Cerebellar nuclear complex (tissue), 1 donor: ENCODE results near the gene B4GALT3.
A peak's percentile ranks its signal among the peaks of the same experiment; 100 is the strongest.

Source experiments
- DNase-seq, 2 experiments: peaks; one replicate each; lab custom pipeline; 2025; lab: John Stamatoyannopoulos, UW

Gene B4GALT3

GRCh38 chr1:161206411-161207140 lies 29.3 kb upstream of the B4GALT3 start:
- DNase-seq = no peak

- DNase-seq = peak; percentile 85 to 94
Observed at GRCh38 chr1:161201836-161202712, 24.8 kb upstream of the B4GALT3 start, which contains the start of gene NDUFS2. NDUFS2 (plus strand) TSS chr1:161202367; CDS start chr1:161202386, 19 bp downstream.

- DNase-seq = no peak
Observed at GRCh38 chr1:161200992-161201835, 23.9 kb upstream of the B4GALT3 start.

- DNase-seq = no peak
Observed at GRCh38 chr1:161200421-161200991, 23.2 kb upstream of the B4GALT3 start.

GRCh38 chr1:161199506-161200139 lies 22.3 kb upstream of the B4GALT3 start:
- DNase-seq = no peak

DNA sequence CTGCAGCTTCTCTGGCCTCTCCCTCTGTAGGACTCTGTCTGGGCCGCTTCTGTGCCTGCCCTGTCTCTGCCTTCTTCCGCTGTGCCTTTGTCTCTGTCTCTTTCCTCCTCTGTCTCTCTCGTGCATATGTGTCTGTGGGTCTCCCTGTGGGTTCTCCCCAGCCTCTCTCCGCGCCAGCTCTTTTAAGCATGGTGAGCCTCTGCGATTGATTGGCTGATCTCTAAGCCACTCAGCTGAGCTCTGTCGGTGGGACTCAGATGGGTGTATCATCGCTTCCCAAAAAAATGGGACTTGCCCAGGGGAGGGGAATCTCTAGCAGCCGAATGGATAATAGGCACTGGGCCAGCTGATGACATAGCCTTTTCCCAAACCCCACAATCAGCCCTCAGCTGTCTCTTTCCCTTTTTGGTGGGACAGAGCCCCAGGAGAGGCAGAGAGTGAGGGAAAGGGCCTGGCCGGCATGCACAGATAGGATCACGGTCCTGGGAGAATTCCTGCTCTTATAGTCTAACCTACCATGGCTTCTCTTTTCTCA lies 21.7 kb upstream of the B4GALT3 start, which contains the start of gene ADAMTS4:
ADAMTS4 (minus strand) TSS at position 158 of the 535 bp plus-strand sequence. CDS start 427 bp downstream, outside the sequence.
- no peak for DNase-seq

- DNase-seq = no peak
Observed at GRCh38 chr1:161198194-161198896, 21.0 kb upstream of the B4GALT3 start.

DNA sequence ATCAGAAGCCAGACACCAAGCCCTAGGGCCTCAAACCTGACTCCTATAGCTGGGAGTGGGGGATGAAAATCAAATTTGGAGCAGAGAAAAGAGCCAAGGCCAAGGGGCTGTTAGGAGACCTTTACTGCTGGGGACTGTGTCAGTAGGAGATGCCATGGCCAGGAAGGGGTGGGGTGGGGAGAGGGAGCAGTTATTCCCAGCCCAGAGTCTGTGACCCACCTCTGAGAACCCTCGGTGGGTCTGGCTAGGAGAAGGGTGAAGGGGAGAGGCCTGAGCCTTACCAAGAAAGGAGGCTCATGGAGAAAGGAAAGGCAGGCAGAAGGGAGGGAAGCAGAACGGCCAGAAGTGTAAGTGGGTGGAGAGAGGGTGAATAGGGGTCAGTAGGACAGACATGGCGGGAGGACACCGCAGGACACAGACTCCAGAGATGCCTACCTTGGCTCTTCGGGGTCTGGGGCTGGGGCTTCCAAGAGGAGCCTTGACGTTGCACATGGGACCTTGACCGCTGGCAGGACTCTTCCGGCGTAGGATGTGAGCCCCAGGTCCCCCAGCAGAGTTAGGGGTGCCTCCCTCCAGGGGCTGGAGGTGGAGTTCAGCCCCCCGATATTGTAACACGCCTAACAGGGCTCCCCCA lies 20.4 kb upstream of the B4GALT3 start:
- DNase-seq = no peak

GRCh38 chr1:161196521-161197451 lies 19.5 kb upstream of the B4GALT3 start:
- no peak for DNase-seq

GRCh38 chr1:161196111-161196510 lies 18.8 kb upstream of the B4GALT3 start:
- DNase-seq = no peak

- DNase-seq = no peak
Observed at GRCh38 chr1:161195171-161195570, 17.9 kb upstream of the B4GALT3 start.

- no peak for DNase-seq
Observed at GRCh38 chr1:161193561-161194235, 16.4 kb upstream of the B4GALT3 start.

DNA sequence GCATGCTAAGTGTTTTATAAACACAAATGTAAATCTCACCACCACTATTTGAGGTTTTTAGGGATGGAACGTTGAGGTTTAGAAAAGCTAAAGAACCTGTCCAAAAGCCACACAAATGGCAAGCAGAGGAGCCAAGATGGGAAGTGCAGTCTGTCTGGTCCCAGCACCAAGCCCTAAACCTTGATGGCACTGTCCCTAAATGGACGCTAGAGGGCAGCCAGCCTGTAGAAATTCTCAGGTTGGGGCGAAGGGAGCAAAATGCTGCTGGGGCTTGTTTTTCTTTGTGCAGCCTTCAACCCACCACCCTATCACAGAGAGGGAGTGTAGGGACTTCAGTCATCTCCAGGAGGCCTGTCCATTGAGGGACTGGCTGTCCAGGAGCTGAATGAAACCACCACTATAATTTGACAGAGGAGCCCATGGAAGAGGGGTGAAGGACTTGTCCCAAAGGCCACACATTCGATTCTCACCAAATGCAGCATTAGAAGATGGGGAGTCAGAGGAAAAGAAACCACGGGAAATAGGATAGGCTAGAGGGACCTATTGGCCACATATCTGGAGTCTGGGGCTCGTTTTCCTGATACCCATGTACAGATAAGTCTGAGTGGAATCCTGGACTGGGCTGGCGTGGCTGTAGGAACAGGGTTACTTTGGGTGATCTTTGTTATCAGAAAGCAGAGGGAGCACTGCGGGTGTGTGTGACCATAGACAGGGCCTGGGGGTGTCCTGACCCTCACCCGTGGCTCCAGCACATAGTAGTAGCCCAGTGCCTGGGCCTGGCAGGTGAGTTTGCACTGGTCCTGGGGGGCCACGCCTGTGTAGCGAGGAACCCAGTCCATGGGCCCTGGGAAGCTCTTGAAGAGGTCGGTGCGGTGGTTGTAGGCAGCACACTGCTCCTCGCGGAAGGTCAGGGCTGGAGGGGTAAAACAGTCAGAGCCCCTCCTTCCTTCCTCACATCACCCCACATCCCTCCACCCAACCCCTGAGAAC lies 15.5 kb upstream of the B4GALT3 start:
- DNase-seq = no peak

DNA sequence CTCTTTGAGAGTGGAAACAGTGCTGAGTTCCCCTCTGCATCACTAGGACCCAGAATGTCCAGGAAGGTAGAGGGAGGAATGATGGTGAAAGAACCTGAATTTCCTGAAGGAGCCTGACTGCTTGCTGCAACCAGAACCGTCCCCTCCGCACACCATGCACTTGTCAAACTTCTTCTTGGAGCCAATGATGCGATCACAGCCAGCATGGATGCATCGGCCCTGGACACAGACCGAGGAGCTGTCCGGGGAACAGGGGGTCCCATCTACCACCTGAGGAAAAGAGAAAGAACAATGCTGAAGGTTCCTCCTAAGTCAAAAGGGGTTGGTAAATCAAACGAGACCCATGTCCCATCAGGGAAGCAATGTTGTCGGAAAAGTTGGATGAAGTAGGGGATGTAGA lies 14.7 kb upstream of the B4GALT3 start:
- DNase-seq = no peak

DNA sequence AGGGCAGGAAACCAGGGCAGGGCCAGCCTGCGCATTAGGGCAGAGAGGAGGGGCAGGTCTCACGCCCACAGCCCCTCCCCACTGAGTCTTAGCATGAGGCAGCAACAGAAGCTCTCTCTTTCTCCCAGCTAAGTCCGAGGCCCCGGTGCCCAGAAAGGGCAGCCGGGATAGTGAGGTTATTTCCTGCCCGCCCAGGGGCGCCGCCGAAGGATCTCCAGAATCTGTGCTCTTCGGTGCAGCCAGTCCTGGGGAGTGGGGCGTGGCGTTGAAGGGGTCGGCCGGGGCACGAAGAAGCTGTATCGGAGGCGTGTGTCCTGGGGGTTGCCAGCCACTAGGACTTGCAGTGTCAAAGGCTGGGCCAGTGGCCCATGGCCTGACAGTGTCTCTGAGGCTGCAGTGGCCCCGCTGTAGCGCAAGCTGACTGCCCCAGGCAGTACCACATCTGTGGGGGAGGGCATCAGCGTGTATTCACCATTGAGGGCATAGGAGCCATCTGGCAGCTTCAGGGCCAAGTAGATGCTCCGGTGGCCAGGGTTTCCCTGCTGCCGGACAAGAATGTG lies 13.7 kb upstream of the B4GALT3 start:
- no peak for DNase-seq

DNA sequence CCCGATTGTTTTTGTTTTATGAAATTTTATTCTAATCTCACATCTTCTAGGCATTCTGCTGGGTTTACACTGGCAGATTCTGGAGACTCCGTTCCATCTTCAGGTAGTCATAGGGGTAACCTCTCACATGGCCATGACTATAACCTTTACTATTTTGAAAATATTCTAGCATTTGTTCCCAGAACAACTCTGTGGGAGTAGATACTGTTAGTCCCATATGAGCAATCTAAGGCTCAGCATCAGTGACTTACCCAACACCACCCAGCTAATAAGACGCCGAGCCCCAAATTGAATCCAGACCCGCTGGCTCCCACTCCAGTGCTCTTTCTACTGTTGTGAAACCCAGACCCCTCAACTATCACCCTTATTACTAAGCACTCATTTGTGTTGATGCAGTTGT lies 11.7 kb upstream of the B4GALT3 start:
- DNase-seq = no peak
